ENCODE measurements around the gene GRK4. TPM values are rescaled to one million over a fixed set of nuclear protein-coding genes. Genes with fewer than 3 reads are reported as not detected.
"Not testable (repeated sequence)": the region's sequence is repeated elsewhere in the genome, so short reads cannot be mapped to it uniquely, and the experiment has no call there.

GRK4 gene
- total RNA-seq, 2 donors from 2014 or later = 6.9 to 9.9 TPM

GRCh38 chr4:2971275-2971674 lies 7.9 kb downstream of the GRK4 start:
- Histone ChIP-seq H3K4me1 (ENCODE audit: control insufficient read depth in 1 of 2, low read depth in 2 of 2) (no peaks in the 10 kb centered on the region), H3K9me3 (no peaks in the 10 kb centered on the region), H3K27me3 (replicated peaks; ENCODE audit: insufficient read depth) (no peaks in the 10 kb centered on the region), H3K4me3 (no peak overlapping the region), H3K27ac (no peak overlapping the region), H3K36me3 (no peaks in the 10 kb centered on the region)
- TF ChIP-seq CTCF (IDR thresholded peaks at IDR 0.05) = no peak
- ATAC-seq (ENCODE audit: insufficient number of reproducible peaks, low FRiP score, low read depth) (no peak), DNase-seq (ENCODE audit: low spot score) (no peak)

GRCh38 chr4:2977211-2978088 lies 14.1 kb downstream of the GRK4 start:
- TF ChIP-seq CTCF (IDR thresholded peaks at IDR 0.05) = no peak
- no peaks in the 10 kb centered on the region for H3K36me3 ChIP-seq
- no peak overlapping the region for H3K4me3 ChIP-seq
- no peaks in the 10 kb centered on the region for H3K27me3 ChIP-seq (replicated peaks; ENCODE audit: insufficient read depth)
- H3K9me3 ChIP-seq = peaks cover 4% of the 10 kb centered on the region
- ATAC-seq (ENCODE audit: insufficient number of reproducible peaks, low FRiP score, low read depth) = no peak
- DNase-seq (ENCODE audit: low spot score) = no peak
- no peak overlapping the region for H3K27ac ChIP-seq
- no peaks in the 10 kb centered on the region for H3K4me1 ChIP-seq (ENCODE audit: control insufficient read depth in 1 of 2, low read depth in 2 of 2)

GRCh38 chr4:2981256-2981819 lies 18.0 kb downstream of the GRK4 start:
- H3K27ac ChIP-seq = no peak overlapping the region
- no peaks in the 10 kb centered on the region for H3K4me1 ChIP-seq (ENCODE audit: control insufficient read depth in 1 of 2, low read depth in 2 of 2)
- no peaks in the 10 kb centered on the region for H3K36me3 ChIP-seq
- no peak for TF ChIP-seq CTCF (IDR thresholded peaks at IDR 0.05)
- H3K4me3 ChIP-seq = no peak overlapping the region
- peaks cover 4% of the 10 kb centered on the region for H3K9me3 ChIP-seq
- H3K27me3 ChIP-seq (replicated peaks; ENCODE audit: insufficient read depth) = no peaks in the 10 kb centered on the region
- DNase-seq (ENCODE audit: low spot score) (no peak), ATAC-seq (ENCODE audit: insufficient number of reproducible peaks, low FRiP score, low read depth) (no peak)

GRCh38 chr4:2982012-2982411 lies 18.6 kb downstream of the GRK4 start:
- H3K9me3 ChIP-seq = peaks cover 4% of the 10 kb centered on the region
- ATAC-seq (ENCODE audit: insufficient number of reproducible peaks, low FRiP score, low read depth) = no peak

GRCh38 chr4:2983715-2984114 lies 20.3 kb downstream of the GRK4 start:
- not testable (repeated sequence) for H3K27ac ChIP-seq; DNase-seq (ENCODE audit: low spot score); ATAC-seq (ENCODE audit: insufficient number of reproducible peaks, low FRiP score, low read depth); H3K4me3 ChIP-seq; H3K4me1 ChIP-seq (ENCODE audit: control insufficient read depth in 1 of 2, low read depth in 2 of 2); H3K36me3 ChIP-seq; H3K27me3 ChIP-seq (replicated peaks; ENCODE audit: insufficient read depth); H3K9me3 ChIP-seq

More at GRCh38 chr4:2982012-2982411, 18.6 kb downstream of the GRK4 start:
- Histone ChIP-seq H3K27ac (no peak overlapping the region), H3K4me3 (no peak overlapping the region), H3K4me1 (ENCODE audit: control insufficient read depth in 1 of 2, low read depth in 2 of 2) (no peaks in the 10 kb centered on the region), H3K36me3 (no peaks in the 10 kb centered on the region), H3K27me3 (replicated peaks; ENCODE audit: insufficient read depth) (no peaks in the 10 kb centered on the region)
- TF ChIP-seq CTCF (IDR thresholded peaks at IDR 0.05) = no peak
- no peak for DNase-seq (ENCODE audit: low spot score)

Measured in thoracic aorta (tissue), 2 donors.